IMR-90 (cell line): Measurements from ENCODE around the gene RFTN1.

Experiments
- BHLHE40 ChIP-seq: fragments of 150-350 bp; IDR thresholded peaks from 2 replicates; pipeline ENCODE4 v1.6.1; 2016; ENCODE audit warnings: mild to moderate bottlenecking, low read depth, low read length
- CTCF ChIP-seq: conservative IDR thresholded peaks from 2 replicates; pipeline ENCODE4 v1.5.1; 2012; ENCODE audit warnings: mild to moderate bottlenecking, low read depth, low read length, improper control_type of control experiment
- MAZ ChIP-seq: IDR thresholded peaks from 2 replicates; pipeline ENCODE4 v1.6.1; 2012; ENCODE audit warnings: low read depth, mild to moderate bottlenecking, low read length, improper control_type of control experiment, moderate library complexity, borderline replicate concordance
- MXI1 ChIP-seq: IDR thresholded peaks from 2 replicates; pipeline ENCODE4 v1.6.1; 2012; ENCODE audit warnings: low read depth, mild to moderate bottlenecking, low read length, moderate library complexity, borderline replicate concordance
- POLR2A ChIP-seq: IDR thresholded peaks from 2 replicates; pipeline ENCODE4 v1.6.1; 2012; ENCODE audit warnings: mild to moderate bottlenecking, low read depth, low read length
- RCOR1 ChIP-seq: IDR thresholded peaks from 2 replicates; pipeline ENCODE4 v1.6.1; 2012; ENCODE audit warnings: mild to moderate bottlenecking, low read length, improper control_type of control experiment; ENCODE audit not compliant: insufficient replicate concordance
- RFX5 ChIP-seq: IDR thresholded peaks from 2 replicates; pipeline ENCODE4 v1.8.0; 2012; ENCODE audit warnings: low read depth, mild to moderate bottlenecking, low read length, moderate library complexity

GRCh38 chr3:16325850-16326249 lies 187.6 kb downstream of the RFTN1 start:
- TF ChIP-seq CTCF, result no peak
- TF ChIP-seq POLR2A, result no peak
- TF ChIP-seq RFX5, result no peak
- no peak for TF ChIP-seq BHLHE40
- no peak for TF ChIP-seq RCOR1
- TF ChIP-seq MXI1, result no peak
- TF ChIP-seq MAZ, result no peak
